Gastroesophageal sphincter (tissue), 4 donors: ENCODE measurements around the gene SRRM5. TPM values are rescaled to one million over a fixed set of nuclear protein-coding genes. Genes with fewer than 3 reads are reported as not detected.
A peak's percentile ranks its signal among the peaks of the same experiment; 100 is the strongest.
"Not testable (repeated sequence)": the region's sequence is repeated elsewhere in the genome, so short reads cannot be mapped to it uniquely, and the experiment has no call there.

Experiments
- ATAC-seq: fragments of 150-250 bp; one replicate; pipeline ENCODE4 v1.9.1; 2016; ENCODE audit warnings: mild to moderate bottlenecking, moderate library complexity
- H3K27ac ChIP-seq, 4 donors: fragments of 200-600 bp; sonication (generic) in 3 of 4; 1 replicate in 3 of 4; 2 replicates in 1 of 4; pipeline ENCODE4 v1.5.1; 2016 to 2019
- H3K27me3 ChIP-seq: fragments of 200-600 bp; sonication (generic); one replicate; pipeline ENCODE4 v1.5.1; 2019
- H3K36me3 ChIP-seq, 2 donors: fragments of 200-600 bp; sonication (generic); one replicate each; pipeline ENCODE4 v1.5.1; 2019; ENCODE audit warnings: control low read depth in 1 of 2
- H3K4me1 ChIP-seq, 3 donors: fragments of 200-600 bp; sonication (generic); 1 replicate in 2 of 3; 2 replicates in 1 of 3; pipeline ENCODE4 v1.5.1; 2016 to 2019; ENCODE audit warnings: control low read depth in 2 of 3
- H3K4me3 ChIP-seq, 2 donors: fragments of 200-600 bp; sonication (generic); one replicate each; pipeline ENCODE4 v1.5.1; 2019; ENCODE audit warnings: mild to moderate bottlenecking in 1 of 2, moderate library complexity in 1 of 2
- H3K9me3 ChIP-seq, 3 donors: fragments of 200-600 bp; sonication (generic); one replicate each; pipeline ENCODE4 v1.5.1; 2017 to 2019; ENCODE audit warnings: control low read depth in 2 of 3
- EP300 ChIP-seq: sonication (generic); formaldehyde crosslinking; IDR thresholded peaks from one replicate; pipeline ENCODE4 v1.6.1; 2017; ENCODE audit warnings: antibody characterized with exemption, mild to moderate bottlenecking
- POLR2A ChIP-seq, 2 donors: fragments of 450-650 bp; IDR thresholded peaks; one replicate each; pipeline ENCODE4 v1.6.1; 2017; ENCODE audit warnings: antibody characterized with exemption in 2 of 2, mild to moderate bottlenecking in 2 of 2, moderate library complexity in 1 of 2
- POLR2AphosphoS5 ChIP-seq: sonication (generic); formaldehyde crosslinking; IDR thresholded peaks from one replicate; pipeline ENCODE4 v1.6.1; 2017; ENCODE audit warnings: antibody characterized with exemption
- WGBS, 2 donors: methylation state at CpG; one replicate each; pipeline ENCODE4 v1.1.5; 2018; ENCODE audit warnings: low coverage in 1 of 2; 5-methylcytosine and 5-hydroxymethylcytosine counted together
- total RNA-seq, 4 donors: library from RNA; depleted of rRNA; stranded (reverse); fragments of >200 nt; gene quantifications; one replicate each; pipeline ENCODE4 v1.1.0, GENCODE V29; 2016
- TF ChIP-seq, protein P1 (sequence below), 4 experiments: fragments of 200-600 bp in 2 of 4; fragments of 450-650 bp in 2 of 4; sonication (generic) in 1 of 4; IDR thresholded peaks; one replicate each; pipeline ENCODE4 v1.5.1; 2017 to 2019; ENCODE audit warnings: antibody characterized with exemption in 4 of 4, mild to moderate bottlenecking in 2 of 4, moderate library complexity in 2 of 4

SRRM5 gene
- total RNA-seq, 4 donors from 2014 or later = 0.13 TPM; not detected in 3

DNA sequence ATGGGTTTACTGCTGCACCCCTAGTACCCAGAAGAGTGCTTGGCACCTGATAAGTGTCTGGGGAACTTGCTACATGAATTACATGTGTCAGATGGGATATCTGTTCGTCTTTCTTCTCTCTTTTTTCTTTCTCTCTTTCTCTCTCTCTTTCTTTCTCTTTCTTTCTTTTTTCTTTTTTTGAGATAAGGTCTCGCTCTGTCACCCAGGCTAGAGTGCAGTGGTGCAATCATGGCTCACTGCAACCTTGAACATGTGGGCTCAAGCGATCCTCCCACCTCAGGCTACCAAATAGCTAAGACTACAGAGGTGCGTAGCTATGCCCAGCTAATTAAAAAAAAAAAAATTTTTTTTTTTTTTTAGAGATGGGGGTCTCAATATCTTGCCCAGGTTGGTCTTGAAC is 21.6 kb downstream of the SRRM5 start:
- no peak for ATAC-seq
- no peaks in the 10 kb centered on the region for H3K27me3 ChIP-seq
- no peak overlapping the region for H3K27ac ChIP-seq
- H3K9me3 ChIP-seq = no peaks in the 10 kb centered on the region
- TF ChIP-seq, protein P1, sequence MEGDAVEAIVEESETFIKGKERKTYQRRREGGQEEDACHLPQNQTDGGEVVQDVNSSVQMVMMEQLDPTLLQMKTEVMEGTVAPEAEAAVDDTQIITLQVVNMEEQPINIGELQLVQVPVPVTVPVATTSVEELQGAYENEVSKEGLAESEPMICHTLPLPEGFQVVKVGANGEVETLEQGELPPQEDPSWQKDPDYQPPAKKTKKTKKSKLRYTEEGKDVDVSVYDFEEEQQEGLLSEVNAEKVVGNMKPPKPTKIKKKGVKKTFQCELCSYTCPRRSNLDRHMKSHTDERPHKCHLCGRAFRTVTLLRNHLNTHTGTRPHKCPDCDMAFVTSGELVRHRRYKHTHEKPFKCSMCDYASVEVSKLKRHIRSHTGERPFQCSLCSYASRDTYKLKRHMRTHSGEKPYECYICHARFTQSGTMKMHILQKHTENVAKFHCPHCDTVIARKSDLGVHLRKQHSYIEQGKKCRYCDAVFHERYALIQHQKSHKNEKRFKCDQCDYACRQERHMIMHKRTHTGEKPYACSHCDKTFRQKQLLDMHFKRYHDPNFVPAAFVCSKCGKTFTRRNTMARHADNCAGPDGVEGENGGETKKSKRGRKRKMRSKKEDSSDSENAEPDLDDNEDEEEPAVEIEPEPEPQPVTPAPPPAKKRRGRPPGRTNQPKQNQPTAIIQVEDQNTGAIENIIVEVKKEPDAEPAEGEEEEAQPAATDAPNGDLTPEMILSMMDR (IDR thresholded peaks at IDR 0.05) = no peak
- no peak for TF ChIP-seq POLR2A (IDR thresholded peaks at IDR 0.05)
- TF ChIP-seq POLR2AphosphoS5 = no peak
- no peak for TF ChIP-seq EP300
- H3K4me1 ChIP-seq = peaks cover 0 to 21% (median 0%) of the 10 kb centered on the region in 3 donors
- no peaks in the 10 kb centered on the region for H3K36me3 ChIP-seq
- H3K4me3 ChIP-seq = no peak overlapping the region
- 83 to 100% methylated on average over 1 to 2 of the region's 4 CpGs for whole genome bisulfite sequencing, 2 donors

DNA sequence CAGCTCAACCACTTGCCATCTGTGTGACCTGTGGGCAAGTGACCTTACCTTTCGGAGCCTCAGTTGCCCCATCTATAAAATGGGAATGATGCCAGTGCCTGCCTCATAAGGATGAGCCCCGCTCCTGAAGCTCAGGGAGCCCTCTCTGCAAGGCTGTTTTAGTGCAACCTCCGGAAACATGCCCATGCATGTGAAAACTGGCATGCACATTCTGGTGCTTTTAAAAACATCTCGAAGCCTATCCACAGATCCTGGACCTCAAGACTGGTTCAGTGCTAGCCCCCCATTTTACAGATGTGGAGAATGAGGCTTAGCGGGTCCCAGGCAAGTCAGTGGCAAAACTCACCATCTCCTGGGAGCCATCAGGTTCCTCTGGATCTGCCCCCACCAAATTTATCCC is 22.2 kb downstream of the SRRM5 start:
- H3K36me3 ChIP-seq = no peaks in the 10 kb centered on the region
- no peak for ATAC-seq
- no peak for TF ChIP-seq EP300
- TF ChIP-seq, protein P1 (IDR thresholded peaks at IDR 0.05) = no peak
- no peaks in the 10 kb centered on the region for H3K9me3 ChIP-seq
- peak overlapping the region in 1 of 4 donors; percentile 66 for H3K27ac ChIP-seq
- no peak overlapping the region for H3K4me3 ChIP-seq
- H3K4me1 ChIP-seq = peaks cover 0 to 27% (median 0%) of the 10 kb centered on the region in 3 donors
- 85 to 100% methylated on average over 3 to 5 of the region's 5 CpGs for whole genome bisulfite sequencing, 2 donors
- no peaks in the 10 kb centered on the region for H3K27me3 ChIP-seq

DNA sequence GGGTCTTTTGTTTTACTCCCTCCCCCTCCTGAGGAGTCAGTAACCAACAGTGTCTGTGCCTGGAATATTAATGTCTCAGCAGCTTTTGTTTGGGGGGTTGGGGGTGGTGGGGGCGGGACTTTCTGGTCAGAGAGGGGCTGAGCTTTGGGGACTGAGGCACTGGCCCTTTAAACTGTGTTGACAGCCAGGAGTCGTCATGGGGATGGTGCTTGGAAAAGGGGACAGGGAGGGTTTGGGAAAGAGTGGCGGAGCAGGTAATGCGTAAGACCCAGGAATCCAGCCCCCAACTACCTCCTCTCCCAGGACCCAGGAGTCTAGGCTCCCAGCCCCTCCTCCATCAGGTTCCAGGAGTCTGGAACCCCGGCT is 22.6 kb downstream of the SRRM5 start:
- WGBS, 2 donors = 24 to 30% methylated on average over 2 to 4 of the region's 5 CpGs
- peaks cover 0 to 30% (median 0%) of the 10 kb centered on the region in 3 donors for H3K4me1 ChIP-seq
- H3K9me3 ChIP-seq = no peaks in the 10 kb centered on the region
- no peaks in the 10 kb centered on the region for H3K27me3 ChIP-seq
- no peak for ATAC-seq
- H3K27ac ChIP-seq = peak overlapping the region in 3 of 4 donors; percentile 66 to 77 (median 68)
- TF ChIP-seq, protein P1 (IDR thresholded peaks at IDR 0.05) = no peak
- no peak for TF ChIP-seq POLR2AphosphoS5
- TF ChIP-seq EP300 = no peak
- TF ChIP-seq POLR2A (IDR thresholded peaks at IDR 0.05) = no peak
- H3K4me3 ChIP-seq = peak overlapping the region in 1 of 2 donors; percentile 36
- H3K36me3 ChIP-seq = no peaks in the 10 kb centered on the region

DNA sequence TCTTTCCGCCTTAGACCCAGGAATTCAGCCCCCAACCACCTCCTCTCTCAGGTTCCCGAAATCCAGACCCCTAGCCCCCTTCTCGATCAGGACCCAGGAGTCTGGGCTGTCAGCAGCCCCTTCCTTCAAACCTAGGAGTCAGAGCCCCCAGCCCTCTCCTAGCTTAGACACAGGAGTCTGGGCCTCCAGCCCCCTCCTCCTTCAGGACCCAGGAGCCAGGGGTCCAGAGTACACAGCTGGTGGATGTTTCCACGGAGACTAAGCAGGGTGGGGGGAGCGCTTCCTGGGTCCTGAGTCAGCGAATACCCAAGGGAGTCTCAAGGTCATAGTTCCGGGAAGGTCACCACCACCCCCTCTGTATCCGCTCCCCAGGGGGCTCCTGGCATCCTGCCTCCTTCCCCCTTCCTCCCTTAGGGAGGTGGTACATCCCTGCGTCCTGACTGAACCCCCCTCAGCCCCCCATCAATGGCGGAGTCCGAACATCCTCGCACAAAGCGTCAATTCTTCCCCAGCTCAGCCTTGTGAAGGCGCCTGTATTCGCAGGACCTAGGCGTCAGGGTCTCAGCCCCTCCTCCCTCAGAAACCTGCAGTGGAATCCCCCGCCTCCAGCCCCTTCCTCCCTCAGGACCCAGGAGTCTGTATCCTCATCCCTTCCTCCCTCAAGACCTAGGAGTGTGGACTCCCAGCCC is 23.1 kb downstream of the SRRM5 start:
- ATAC-seq = no peak
- H3K9me3 ChIP-seq = no peaks in the 10 kb centered on the region
- 0 to 25% methylated on average over 1 to 5 of the region's 17 CpGs for WGBS, 2 donors
- H3K36me3 ChIP-seq = no peaks in the 10 kb centered on the region
- peaks cover 0 to 32% (median under 1%) of the 10 kb centered on the region in 3 donors for H3K4me1 ChIP-seq
- no peak for TF ChIP-seq POLR2A (IDR thresholded peaks at IDR 0.05)
- peak overlapping the region in 3 of 4 donors; percentile 66 to 77 (median 68) for H3K27ac ChIP-seq
- peak overlapping the region in 1 of 2 donors; percentile 36 for H3K4me3 ChIP-seq
- no peaks in the 10 kb centered on the region for H3K27me3 ChIP-seq

DNA sequence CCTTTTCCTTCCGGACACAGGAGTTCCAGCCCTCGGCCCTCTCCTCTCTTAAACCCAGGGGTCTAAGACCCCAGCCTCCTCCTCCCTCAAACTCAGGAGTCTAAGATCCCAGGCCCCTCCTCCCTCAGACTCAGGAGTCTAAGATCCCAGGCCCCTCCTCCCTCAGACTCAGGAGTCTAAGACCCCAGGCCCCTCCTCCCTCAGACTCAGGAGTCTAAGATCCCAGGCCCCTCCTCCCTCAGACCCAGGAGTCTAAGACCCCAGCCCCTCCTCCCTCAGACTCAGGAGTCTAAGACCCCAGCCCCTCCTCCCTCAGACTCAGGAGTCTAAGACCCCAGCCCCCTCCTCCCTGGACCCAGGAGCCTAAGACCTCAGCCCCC is 23.7 kb downstream of the SRRM5 start:
- Histone ChIP-seq H3K4me1 (peaks cover 0 to 37% (median 6%) of the 10 kb centered on the region in 3 donors), H3K4me3 (peak overlapping the region in 1 of 2 donors; percentile 36), H3K27ac (peak overlapping the region in 3 of 4 donors; percentile 66 to 77 (median 68))
- not testable (repeated sequence) for H3K9me3 ChIP-seq, H3K27me3 ChIP-seq, H3K36me3 ChIP-seq, ATAC-seq
- 20% methylated on average over 1 of the region's 2 CpGs; no CpG with 5 or more reads in 1 of the 2 donors for WGBS, 2 donors

DNA sequence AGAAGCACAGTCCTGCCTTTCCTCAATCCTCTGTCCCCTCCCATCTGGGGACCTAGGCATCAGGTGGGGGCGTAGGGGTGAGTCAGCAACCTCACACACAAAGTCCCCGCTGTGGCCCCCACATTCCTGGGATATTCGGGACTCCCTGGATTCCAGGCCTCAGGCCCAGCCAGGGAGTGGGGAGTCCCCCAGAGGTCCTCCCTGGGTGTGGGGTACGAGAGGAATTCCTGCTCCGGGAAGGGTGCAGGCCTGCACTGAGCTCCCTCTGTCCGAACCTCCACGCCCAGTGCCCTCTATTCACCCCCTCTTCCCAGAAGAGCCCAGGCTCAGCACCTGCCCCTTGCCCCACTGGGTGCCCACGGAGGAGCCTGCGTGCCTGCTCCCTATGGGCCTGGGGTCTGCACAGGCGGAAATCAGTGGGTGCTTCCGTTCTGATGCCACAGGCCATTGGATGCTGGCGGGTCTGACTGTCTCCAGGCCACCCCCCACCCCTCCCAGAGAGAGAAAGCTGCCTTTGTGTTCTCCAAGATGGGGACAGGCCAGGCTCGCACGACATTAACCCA is 24.3 kb downstream of the SRRM5 start:
- Histone ChIP-seq H3K9me3 (no peaks in the 10 kb centered on the region), H3K4me1 (peaks cover 0 to 40% (median 7%) of the 10 kb centered on the region in 3 donors), H3K27ac (peak overlapping the region in 3 of 4 donors; percentile 66 to 77 (median 68)), H3K27me3 (no peaks in the 10 kb centered on the region), H3K36me3 (no peaks in the 10 kb centered on the region), H3K4me3 (peak overlapping the region in 1 of 2 donors; percentile 36)
- no peak for TF ChIP-seq EP300
- no peak for TF ChIP-seq POLR2AphosphoS5
- TF ChIP-seq, protein P1 (IDR thresholded peaks at IDR 0.05) = no peak
- TF ChIP-seq POLR2A (IDR thresholded peaks at IDR 0.05) = no peak
- 56 to 60% methylated on average over 1 to 5 of the region's 14 CpGs for WGBS, 2 donors
- ATAC-seq = no peak
